Measurements from ENCODE around the gene TMPRSS9. TPM values are rescaled to one million over a fixed set of nuclear protein-coding genes. Genes with fewer than 3 reads are reported as not detected.
A peak's percentile ranks its signal among the peaks of the same experiment; 100 is the strongest.
"Not testable (repeated sequence)": the region's sequence is repeated elsewhere in the genome, so short reads cannot be mapped to it uniquely, and the experiment has no call there.

The TMPRSS9 gene
- total RNA-seq, 1 experiment from 2014 or later = 0.23 TPM

DNA sequence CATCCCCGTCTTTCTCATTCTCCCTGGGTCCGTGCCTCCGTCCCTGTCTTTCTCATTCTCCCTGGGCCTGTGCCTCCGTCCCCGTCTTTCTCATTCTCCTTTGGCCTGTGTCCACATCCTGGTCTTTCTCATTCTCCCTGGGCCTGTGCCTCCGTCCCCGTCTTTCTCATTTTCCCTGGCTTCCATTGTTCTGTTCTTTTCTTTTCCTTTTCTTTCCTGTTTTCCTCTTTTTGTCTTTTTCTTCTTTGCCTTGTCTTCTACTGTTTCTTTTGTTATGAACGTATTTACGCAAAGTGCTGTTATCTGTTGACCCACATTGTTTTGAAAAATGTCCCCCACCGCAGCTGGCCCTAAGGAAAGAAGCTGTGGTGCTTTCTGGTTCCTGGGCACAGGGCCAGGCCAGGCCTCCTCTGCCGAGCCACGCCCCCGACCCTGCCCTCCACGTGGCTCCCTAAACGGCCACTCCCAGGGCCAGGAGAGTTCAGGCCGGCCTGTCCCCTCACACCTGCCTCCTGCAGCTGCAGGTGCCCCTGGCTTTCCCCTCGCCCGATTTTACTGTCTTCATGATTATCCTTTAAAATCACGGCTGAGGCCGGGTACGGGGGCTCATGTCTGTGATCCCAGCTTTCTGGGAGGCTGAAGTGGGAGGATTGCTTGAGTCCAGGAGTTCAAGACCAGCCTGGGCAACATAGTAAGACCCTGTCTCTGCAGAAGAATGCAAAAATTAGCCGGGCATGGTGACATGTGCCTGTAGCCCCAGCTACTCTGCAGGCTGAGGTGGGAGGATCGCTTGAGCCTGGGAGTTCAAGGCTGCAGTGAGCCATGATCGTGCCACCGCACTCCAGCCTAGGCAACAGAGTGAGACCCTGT is 14.0 kb upstream of the TMPRSS9 start:
- CTCF ChIA-PET = no interaction called here
- TSS peak; percentile 55 for BruUV-seq (replicated peaks)
- no peak overlapping the region for H3K4me3 ChIP-seq (ENCODE audit: low read depth in 2 of 2, low read length in 2 of 2)
- H3K27me3 ChIP-seq (ENCODE audit: control insufficient read depth, insufficient read depth, low read length) = no peaks in the 10 kb centered on the region
- in situ Hi-C loops (cut with HindIII; ENCODE audit: low pct_unique_long_range_greater_than_20kb, low sequenced_read_pairs) (no loop called here), intact Hi-C loops (cut with micrococcal nuclease; ENCODE audit: unreplicated experiment) (no loop called here)
- no peak for TF ChIP-seq POLR2AphosphoS5 (IDR thresholded peaks at IDR 0.05; ENCODE audit: low read depth, low read length)
- TF ChIP-seq, protein P1, sequence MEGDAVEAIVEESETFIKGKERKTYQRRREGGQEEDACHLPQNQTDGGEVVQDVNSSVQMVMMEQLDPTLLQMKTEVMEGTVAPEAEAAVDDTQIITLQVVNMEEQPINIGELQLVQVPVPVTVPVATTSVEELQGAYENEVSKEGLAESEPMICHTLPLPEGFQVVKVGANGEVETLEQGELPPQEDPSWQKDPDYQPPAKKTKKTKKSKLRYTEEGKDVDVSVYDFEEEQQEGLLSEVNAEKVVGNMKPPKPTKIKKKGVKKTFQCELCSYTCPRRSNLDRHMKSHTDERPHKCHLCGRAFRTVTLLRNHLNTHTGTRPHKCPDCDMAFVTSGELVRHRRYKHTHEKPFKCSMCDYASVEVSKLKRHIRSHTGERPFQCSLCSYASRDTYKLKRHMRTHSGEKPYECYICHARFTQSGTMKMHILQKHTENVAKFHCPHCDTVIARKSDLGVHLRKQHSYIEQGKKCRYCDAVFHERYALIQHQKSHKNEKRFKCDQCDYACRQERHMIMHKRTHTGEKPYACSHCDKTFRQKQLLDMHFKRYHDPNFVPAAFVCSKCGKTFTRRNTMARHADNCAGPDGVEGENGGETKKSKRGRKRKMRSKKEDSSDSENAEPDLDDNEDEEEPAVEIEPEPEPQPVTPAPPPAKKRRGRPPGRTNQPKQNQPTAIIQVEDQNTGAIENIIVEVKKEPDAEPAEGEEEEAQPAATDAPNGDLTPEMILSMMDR (IDR thresholded peaks at IDR 0.05) = no peak
- no peak for TF ChIP-seq SIN3A (IDR thresholded peaks at IDR 0.05; ENCODE audit: borderline replicate concordance, insufficient read depth, low read depth, low read length)
- TF ChIP-seq, protein P2, sequence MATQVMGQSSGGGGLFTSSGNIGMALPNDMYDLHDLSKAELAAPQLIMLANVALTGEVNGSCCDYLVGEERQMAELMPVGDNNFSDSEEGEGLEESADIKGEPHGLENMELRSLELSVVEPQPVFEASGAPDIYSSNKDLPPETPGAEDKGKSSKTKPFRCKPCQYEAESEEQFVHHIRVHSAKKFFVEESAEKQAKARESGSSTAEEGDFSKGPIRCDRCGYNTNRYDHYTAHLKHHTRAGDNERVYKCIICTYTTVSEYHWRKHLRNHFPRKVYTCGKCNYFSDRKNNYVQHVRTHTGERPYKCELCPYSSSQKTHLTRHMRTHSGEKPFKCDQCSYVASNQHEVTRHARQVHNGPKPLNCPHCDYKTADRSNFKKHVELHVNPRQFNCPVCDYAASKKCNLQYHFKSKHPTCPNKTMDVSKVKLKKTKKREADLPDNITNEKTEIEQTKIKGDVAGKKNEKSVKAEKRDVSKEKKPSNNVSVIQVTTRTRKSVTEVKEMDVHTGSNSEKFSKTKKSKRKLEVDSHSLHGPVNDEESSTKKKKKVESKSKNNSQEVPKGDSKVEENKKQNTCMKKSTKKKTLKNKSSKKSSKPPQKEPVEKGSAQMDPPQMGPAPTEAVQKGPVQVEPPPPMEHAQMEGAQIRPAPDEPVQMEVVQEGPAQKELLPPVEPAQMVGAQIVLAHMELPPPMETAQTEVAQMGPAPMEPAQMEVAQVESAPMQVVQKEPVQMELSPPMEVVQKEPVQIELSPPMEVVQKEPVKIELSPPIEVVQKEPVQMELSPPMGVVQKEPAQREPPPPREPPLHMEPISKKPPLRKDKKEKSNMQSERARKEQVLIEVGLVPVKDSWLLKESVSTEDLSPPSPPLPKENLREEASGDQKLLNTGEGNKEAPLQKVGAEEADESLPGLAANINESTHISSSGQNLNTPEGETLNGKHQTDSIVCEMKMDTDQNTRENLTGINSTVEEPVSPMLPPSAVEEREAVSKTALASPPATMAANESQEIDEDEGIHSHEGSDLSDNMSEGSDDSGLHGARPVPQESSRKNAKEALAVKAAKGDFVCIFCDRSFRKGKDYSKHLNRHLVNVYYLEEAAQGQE (IDR thresholded peaks at IDR 0.05; ENCODE audit: insufficient read depth in 1 of 2, low read depth in 2 of 2, low read length in 1 of 2) = no peak
- TF ChIP-seq TCF7L2 (IDR thresholded peaks at IDR 0.05; ENCODE audit: low read depth, low read length) = no peak
- ATAC-seq = no peak
- POLR2A ChIA-PET = no interaction called here
- H3K36me3 ChIP-seq (ENCODE audit: control insufficient read depth, insufficient read depth, low read length) = no peaks in the 10 kb centered on the region
- no peak for DNase-seq (ENCODE audit: low read depth, low spot score)
- H3K4me1 ChIP-seq (ENCODE audit: control insufficient read depth, insufficient read depth, low read length) = no peaks in the 10 kb centered on the region
- no peak overlapping the region for H3K27ac ChIP-seq (ENCODE audit: low read length)
- H3K9me3 ChIP-seq (ENCODE audit: control insufficient read depth, insufficient read depth, low read depth, low read length) = no peaks in the 10 kb centered on the region

DNA sequence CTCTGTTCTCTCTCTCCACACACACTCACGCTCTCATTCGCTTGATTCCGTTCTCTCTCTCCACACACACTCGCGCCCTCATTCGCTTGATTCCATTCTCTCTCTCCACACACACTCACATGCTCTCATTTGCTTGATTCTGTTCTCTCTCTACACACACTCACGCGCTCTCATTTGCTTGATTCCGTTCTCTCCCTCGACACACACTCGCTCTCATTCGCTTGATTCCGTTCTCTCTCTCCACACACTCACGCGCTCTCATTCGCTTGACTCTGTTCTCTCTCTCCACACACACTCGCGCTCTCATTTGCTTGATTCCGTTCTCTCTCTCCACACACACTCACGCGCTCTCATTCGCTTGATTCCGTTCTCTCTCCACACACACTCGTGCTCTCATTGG is 10.2 kb upstream of the TMPRSS9 start:
- H3K27me3 ChIP-seq (ENCODE audit: control insufficient read depth, insufficient read depth, low read length); intact Hi-C loops (cut with micrococcal nuclease; ENCODE audit: unreplicated experiment); H3K36me3 ChIP-seq (ENCODE audit: control insufficient read depth, insufficient read depth, low read length); DNase-seq (ENCODE audit: low read depth, low spot score); H3K27ac ChIP-seq (ENCODE audit: low read length); H3K4me1 ChIP-seq (ENCODE audit: control insufficient read depth, insufficient read depth, low read length); H3K4me3 ChIP-seq (ENCODE audit: low read depth in 2 of 2, low read length in 2 of 2); H3K9me3 ChIP-seq (ENCODE audit: control insufficient read depth, insufficient read depth, low read depth, low read length); ATAC-seq; in situ Hi-C loops (cut with HindIII; ENCODE audit: low pct_unique_long_range_greater_than_20kb, low sequenced_read_pairs); BruUV-seq (replicated peaks); POLR2A ChIA-PET; CTCF ChIA-PET: not testable (repeated sequence)

DNA sequence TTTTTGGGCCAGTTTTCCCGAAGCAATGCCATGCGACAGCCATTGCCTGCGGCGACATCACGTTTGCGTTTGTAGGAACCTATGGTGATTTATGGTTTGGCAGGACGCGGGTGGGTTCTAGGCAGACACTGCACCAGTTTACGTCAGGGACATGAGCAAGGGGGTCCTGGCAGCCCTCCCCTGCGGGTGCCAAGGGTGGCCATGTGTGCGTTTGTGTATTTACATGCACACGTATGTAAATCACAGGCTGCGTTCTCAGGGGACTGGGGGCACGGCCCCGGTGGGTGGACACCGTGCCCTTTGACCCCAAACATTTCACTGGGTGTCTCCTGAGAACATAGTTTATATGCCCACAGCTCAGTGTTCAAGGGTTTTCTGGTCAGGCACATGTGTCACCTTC is 9.4 kb upstream of the TMPRSS9 start:
- H3K36me3 ChIP-seq (ENCODE audit: control insufficient read depth, insufficient read depth, low read length) = no peaks in the 10 kb centered on the region
- POLR2A ChIA-PET = no interaction called here
- no peak overlapping the region for H3K4me3 ChIP-seq (ENCODE audit: low read depth in 2 of 2, low read length in 2 of 2)
- no peaks in the 10 kb centered on the region for H3K27me3 ChIP-seq (ENCODE audit: control insufficient read depth, insufficient read depth, low read length)
- in situ Hi-C loops (cut with HindIII; ENCODE audit: low pct_unique_long_range_greater_than_20kb, low sequenced_read_pairs) (no loop called here), intact Hi-C loops (cut with micrococcal nuclease; ENCODE audit: unreplicated experiment) (no loop called here)
- H3K27ac ChIP-seq (ENCODE audit: low read length) = no peak overlapping the region
- CTCF ChIA-PET = no interaction called here
- BruUV-seq (replicated peaks) = no TSS peak
- no peak for DNase-seq (ENCODE audit: low read depth, low spot score)
- no peaks in the 10 kb centered on the region for H3K4me1 ChIP-seq (ENCODE audit: control insufficient read depth, insufficient read depth, low read length)
- ATAC-seq = no peak
- TF ChIP-seq TCF7L2 (IDR thresholded peaks at IDR 0.05; ENCODE audit: low read depth, low read length) (no peak), POLR2AphosphoS5 (IDR thresholded peaks at IDR 0.05; ENCODE audit: low read depth, low read length) (no peak), SIN3A (IDR thresholded peaks at IDR 0.05; ENCODE audit: borderline replicate concordance, insufficient read depth, low read depth, low read length) (no peak)
- TF ChIP-seq, protein P2 (IDR thresholded peaks at IDR 0.05; ENCODE audit: insufficient read depth in 1 of 2, low read depth in 2 of 2, low read length in 1 of 2) = no peak
- TF ChIP-seq, protein P1 (IDR thresholded peaks at IDR 0.05) = no peak
- H3K9me3 ChIP-seq (ENCODE audit: control insufficient read depth, insufficient read depth, low read depth, low read length) = no peaks in the 10 kb centered on the region
